ENCODE data around the gene TPD52L2.
"Not testable (repeated sequence)": the region's sequence is repeated elsewhere in the genome, so short reads cannot be mapped to it uniquely, and the experiment has no call there.

Gene TPD52L2

DNA sequence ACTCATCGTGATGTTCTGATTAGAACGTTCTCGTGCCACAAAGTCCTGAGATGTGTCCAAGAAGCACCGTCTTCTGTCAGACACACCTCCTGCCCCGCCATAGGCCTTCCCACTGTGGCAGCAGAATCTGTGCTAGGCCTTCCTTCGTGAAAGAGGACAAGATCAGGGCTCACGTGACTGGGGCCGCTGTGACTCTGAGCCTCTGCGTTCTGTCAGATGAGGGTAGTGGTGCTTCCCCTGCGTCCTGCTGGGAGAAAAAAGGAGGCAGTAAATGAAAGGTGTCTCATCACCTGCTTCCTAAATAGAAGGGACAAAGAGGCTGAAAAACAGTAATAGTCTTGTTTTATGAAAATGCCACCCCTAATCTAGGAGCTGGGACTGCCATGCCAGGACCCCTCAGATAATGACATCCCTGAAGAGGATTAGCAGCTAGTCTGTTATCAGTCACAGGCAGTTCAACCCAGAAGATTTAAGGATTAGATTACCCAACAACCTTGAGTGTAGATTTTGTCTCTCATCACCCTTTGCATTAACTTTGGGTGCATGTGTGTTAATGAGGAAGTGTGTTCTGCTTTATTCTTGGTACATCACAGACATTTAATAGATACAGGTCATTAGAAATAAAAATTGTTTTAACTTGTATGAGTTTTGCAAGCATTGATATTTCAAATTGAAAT, 34.0 kb downstream of the TPD52L2 start:
- DNase-seq, result no peak

- no peak for DNase-seq
These were observed 35.3 kb downstream of the TPD52L2 start for GRCh38 chr20:63900413-63900812.

GRCh38 chr20:63903796-63904561, 38.9 kb downstream of the TPD52L2 start:
- DNase-seq, result no peak

DNA sequence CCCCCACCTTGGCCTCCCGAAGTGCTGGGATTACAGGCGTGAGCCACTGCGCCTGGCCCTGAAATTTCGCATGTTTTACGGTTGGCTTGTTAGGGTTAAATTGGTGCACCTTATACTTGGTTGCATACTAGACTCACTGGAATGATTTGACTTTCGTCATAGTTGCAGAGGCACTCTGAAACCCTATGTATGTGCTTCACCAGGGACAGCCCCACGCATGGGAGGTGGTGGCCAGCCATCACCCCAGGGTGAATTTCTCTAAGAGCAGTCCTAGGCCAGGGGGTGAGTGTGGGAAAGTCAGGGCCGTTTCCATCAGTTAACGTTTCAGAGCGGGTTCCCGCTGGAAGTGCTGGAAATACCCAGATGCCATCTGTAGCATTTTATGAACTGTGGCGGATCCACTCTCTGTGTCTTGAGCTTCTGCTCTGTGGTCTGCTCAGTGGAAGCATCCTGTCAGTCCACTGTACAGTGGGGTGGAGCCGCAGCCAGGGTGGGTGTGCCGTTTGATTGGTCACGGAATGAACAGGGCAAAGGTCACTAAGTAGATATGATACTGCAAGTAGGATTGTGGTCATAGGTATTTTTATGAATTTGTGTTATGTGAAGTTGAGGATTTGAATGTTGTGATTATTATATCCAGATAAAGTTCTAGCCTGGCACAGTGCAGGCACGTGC, 43.1 kb downstream of the TPD52L2 start:
- DNase-seq, result no peak

GRCh38 chr20:63911176-63911575, 46.1 kb downstream of the TPD52L2 start:
- no peak for DNase-seq

DNA sequence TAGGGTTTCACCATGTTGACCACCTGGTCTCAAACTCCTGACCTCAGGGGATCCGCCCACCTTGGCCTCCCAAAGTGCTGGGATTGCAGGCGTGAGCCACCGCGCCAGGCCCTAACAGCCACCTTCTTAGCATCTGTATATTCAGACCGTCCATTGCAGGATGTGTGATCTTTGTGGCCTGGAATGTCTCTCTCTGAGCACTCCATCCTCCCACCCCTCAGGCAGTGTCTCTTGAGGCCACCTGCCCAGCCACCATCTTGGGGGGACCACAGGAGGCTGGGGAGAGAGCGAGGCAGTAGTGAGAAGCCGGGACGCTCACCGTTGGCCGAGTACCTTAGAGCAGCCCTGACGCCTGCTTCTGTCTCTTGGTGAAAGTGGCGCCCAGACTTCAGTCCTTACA, 48.7 kb downstream of the TPD52L2 start:
- no peak for DNase-seq

- DNase-seq, result no peak
These were observed 50.4 kb downstream of the TPD52L2 start for GRCh38 chr20:63915471-63915870.

- DNase-seq, result not testable (repeated sequence)
These were observed 51.4 kb downstream of the TPD52L2 start for GRCh38 chr20:63916371-63916939.

DNA sequence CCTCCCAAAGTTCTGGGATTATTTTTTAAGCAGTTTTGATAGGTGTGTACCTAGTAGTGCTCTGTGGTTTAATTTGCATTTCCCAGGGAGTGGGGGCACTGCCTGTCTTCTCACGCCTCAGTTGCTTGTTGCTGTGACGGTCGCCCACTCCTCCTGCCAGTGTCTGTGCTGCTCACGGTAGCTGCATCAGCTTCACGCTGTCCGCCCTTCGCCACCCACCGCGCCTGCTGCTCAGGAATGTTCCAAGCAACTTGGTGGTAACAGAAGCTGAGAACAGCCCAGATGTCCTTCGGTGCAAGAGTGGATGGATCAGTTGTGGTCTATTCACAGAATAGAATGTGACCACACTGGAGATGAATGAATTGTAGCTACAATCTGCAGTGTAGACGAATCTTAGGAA, 52.7 kb downstream of the TPD52L2 start:
- DNase-seq, result no peak

DNA sequence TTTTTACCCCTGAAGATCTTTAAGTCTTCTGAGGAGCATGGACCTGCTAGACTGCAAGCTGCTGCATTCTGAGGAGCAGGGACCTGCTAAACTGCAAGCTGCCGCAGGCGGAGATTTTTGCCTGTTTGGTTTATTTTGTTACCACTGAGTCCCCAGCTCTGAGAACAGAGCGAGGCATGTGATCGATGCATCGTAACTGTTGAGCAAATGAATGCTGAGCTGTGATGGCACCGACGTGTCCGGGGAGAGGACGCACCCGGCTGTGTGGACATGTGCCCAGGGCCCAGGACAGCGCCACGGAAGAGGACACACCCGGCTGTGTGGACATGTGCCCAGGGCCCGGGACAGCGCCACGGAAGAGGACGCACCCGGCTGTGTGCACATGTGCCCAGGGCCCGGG, 54.1 kb downstream of the TPD52L2 start:
- DNase-seq, result no peak

- no peak for DNase-seq
These were observed 55.2 kb downstream of the TPD52L2 start for GRCh38 chr20:63920226-63920625.

DNA sequence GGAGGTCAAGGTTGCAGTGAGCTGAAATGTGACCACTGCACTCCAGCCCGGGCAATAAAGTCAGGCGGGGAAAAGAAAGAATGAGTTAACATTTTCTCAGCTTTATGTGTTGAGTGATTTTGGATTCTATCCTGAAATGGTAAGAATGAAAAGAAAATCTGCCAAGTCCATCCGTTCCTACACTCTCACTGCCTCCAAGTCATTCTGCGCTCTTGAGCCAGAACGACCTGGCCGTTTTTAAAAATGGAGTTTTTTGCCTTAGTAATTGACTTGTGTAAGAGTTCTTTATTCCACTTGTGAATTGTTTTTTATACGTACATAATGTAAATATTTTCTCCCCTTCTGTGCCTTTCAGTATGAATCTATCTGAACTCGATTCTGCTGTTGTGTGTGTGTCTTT, 58.6 kb downstream of the TPD52L2 start:
- no peak for DNase-seq

DNA sequence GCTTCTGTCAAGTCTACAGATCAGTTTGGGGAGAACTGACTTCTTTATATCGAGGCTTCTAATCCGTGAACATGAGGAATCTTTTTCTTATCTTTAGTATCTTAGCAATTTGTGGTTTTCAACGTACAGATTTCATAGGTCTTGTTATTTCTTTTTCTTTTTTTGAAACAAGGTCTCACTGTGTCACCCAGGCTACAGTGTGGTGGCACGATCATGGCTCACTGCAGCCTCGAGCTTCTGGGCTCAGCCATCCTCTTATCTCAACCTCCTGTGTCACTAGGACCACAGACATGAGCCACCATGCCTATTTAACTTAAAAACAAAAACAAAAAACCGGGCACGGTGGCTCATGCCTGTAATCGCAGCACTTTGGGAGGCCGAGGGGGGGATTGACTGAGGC, 59.2 kb downstream of the TPD52L2 start:
- DNase-seq, result no peak

GRCh38 chr20:63926298-63926697, 61.2 kb downstream of the TPD52L2 start:
- DNase-seq, result no peak

DNA sequence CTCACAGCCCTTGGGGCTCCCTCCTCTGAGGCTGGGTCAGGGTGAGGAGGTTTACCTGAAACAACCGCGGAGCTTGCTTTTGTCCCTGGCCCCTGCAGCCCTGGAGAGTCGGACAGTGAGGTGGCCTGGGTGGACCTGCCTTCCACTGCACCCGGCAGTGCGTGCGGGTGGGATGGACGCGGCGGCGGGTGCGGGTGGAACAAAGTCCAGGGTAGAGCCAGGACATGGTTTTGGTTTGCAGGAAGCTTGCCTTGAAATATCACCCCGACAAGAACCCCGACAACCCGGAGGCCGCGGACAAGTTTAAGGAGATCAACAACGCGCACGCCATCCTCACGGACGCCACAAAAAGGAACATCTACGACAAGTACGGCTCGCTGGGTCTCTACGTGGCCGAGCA, 64.0 kb downstream of the TPD52L2 start:
- DNase-seq, result no peak

DNA sequence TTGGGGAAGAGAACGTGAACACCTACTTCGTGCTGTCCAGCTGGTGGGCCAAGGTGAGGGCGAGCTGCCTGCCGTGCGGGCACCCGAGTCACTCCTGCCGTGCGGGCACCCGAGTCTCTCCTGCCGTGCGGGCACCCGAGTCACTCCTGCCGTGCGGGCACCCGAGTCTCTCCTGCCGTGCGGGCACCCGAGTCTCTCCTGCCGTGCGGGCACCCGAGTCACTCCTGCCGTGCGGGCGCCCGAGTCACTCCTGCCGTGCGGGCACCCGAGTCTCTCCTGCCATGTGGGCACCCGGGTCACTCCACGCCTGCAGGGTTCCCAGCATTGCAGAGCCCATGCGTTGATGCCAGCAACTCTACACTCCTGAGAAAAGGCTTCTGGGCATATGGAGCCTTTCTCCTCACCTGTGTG, 64.4 kb downstream of the TPD52L2 start:
- not testable (repeated sequence) for DNase-seq

DNA sequence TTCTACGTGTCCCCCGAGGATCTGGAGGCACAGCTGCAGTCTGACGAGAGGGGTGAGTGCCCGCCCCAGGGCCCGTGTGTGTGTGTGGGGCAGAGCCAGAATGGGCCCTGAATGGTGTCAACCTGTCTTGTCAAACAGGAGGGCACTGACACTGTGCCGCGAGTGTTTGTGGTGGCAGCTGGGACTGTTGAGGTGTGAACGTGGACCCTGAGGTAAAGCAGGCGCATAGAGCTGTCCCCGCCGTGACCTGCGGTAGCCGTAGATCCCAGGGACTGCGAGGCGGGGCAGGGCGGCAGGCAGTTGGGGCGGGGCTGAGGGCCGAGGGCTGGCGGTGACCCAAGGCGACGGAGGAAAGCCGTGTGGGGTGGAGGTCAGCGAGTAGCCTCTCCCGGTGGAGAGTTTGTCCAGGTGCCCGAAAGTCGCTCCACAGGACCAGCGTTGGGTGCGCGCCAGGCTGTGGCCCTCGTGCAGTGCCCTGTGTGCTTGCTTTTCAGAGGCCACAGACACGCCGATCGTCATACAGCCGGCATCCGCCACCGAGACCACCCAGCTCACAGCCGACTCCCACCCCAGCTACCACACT, 66.0 kb downstream of the TPD52L2 start:
- DNase-seq, result no peak

DNA sequence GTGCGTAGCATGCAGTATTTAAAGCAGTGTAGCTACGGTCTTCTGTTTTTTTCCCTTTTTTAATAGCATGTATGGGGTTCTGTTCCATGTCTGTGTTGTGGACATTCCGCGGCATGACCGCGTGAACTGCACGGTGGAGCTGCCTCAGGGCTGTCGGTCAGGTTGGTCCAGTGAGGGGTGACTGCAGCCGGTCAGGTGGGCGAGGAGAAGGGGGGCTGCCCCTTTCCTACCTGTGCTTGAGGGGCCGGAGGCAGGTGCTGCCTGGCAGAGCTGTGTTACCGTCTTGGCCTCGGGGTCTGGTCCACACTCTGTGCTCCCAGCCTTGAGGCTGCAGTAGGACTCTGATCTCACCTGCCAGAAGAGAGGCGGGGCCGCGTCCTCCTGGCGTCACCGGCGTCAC, 66.7 kb downstream of the TPD52L2 start:
- DNase-seq, result no peak

GRCh38 chr20:63932606-63933160, 67.6 kb downstream of the TPD52L2 start:
- DNase-seq, result no peak

- no peak for DNase-seq
These were observed 68.6 kb downstream of the TPD52L2 start for GRCh38 chr20:63933646-63934045.

DNA sequence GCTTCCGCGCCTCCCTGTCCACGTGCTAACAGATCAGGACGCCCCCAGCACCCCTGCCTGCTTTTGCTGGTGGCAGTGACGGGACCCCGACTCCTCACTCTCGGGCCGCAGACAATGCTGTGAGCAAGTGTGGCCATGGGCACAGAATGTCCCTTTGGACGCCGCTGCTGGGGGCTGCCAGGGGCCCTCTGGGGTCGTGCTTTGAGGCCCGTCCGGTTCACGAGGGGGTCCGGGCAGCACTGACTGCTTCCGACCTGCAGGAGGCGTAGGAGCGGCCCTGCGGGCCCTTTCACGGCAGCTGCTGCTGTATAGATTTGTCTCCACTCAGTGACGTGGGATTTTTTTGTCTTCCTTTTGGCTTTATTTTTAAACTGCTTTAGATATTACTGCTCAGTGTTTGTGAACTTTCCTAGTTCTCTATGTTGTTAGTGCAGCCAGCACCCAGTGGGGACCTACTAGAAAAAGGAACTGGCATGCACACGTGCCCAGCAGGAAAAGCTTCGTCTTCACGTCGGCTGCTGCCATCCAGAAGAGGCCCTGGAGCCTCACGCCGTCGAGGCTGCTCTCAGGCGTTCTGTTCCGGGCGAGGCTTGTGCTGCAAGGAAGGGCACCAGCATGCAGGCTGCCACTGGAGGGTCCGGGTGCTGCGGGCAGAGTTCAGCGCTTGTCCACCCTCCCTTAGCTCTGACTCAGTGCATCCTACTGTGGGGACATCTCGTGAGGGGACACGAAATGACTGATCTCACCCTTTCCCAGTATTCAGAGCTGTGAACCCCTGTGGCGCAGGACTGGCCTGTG, 69.4 kb downstream of the TPD52L2 start:
- DNase-seq, result no peak

DNA sequence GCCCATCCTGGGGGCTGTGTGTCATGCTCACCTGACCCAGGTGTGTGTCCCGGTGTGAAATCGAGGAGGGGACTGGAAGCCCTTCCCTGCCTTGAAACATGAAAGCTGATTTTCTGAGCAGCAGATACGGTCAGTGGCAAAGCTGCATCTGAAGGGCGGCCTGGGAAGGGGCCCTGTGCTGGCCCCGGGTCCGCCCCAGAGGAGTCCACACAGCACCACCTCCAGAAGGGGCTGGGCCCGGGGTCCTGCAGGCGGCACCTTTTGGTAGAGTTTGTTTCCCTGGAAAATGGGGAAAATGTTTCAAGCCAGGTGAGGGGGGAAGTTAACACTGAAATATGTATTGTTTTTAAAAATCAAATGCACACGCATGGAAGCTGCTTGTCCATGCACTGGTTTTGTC, 70.4 kb downstream of the TPD52L2 start:
- no peak for DNase-seq

All from activated gamma-delta T cell treated with Interleukin-2 at 50 U/mL for 16 hours (primary cell).